AG09309 (cell line): ENCODE measurements around the gene FARS2.

Source experiments
- DNase-seq: peaks from one replicate; pipeline ENCODE4 v3.0.0-alpha.2; 2010; ENCODE audit warnings: low read depth
- H3K4me3 ChIP-seq: 2 replicates; pipeline ENCODE4 v1.5.1; 2011; ENCODE audit warnings: mild to moderate bottlenecking, low read depth, low read length, moderate library complexity; ENCODE audit not compliant: control insufficient read depth
- CTCF ChIP-seq: IDR thresholded peaks from 2 replicates; pipeline ENCODE4 v1.5.1; 2011; ENCODE audit warnings: mild to moderate bottlenecking, low read depth, low read length, inconsistent platforms; ENCODE audit not compliant: insufficient read depth, control insufficient read depth; ENCODE audit errors: missing control alignments

The FARS2 gene

GRCh38 chr6:5287205-5287965 is 26.1 kb downstream of the FARS2 start:
- no peak overlapping the region for H3K4me3 ChIP-seq
- peak; percentile 39 for DNase-seq
- no peak for TF ChIP-seq CTCF

- DNase-seq, result no peak
- no peak for TF ChIP-seq CTCF
- H3K4me3 ChIP-seq, result no peak overlapping the region
These were observed 26.6 kb downstream of the FARS2 start for GRCh38 chr6:5287966-5288297.

GRCh38 chr6:5290097-5290496 is 28.8 kb downstream of the FARS2 start:
- DNase-seq, result no peak
- H3K4me3 ChIP-seq, result no peak overlapping the region

GRCh38 chr6:5290500-5290899 is 29.2 kb downstream of the FARS2 start:
- no peak overlapping the region for H3K4me3 ChIP-seq
- no peak for TF ChIP-seq CTCF
- DNase-seq, result no peak

More at GRCh38 chr6:5290097-5290496, 28.8 kb downstream of the FARS2 start:
- no peak for TF ChIP-seq CTCF

GRCh38 chr6:5292154-5292553 is 30.8 kb downstream of the FARS2 start:
- H3K4me3 ChIP-seq, result no peak overlapping the region
- TF ChIP-seq CTCF, result no peak
- DNase-seq, result no peak

GRCh38 chr6:5293692-5294091 is 32.4 kb downstream of the FARS2 start:
- DNase-seq, result no peak
- H3K4me3 ChIP-seq, result no peak overlapping the region
- TF ChIP-seq CTCF, result no peak
